ENCODE measurements around the gene NTMT2. TPM values are rescaled to one million over a fixed set of nuclear protein-coding genes. Genes with fewer than 3 reads are reported as not detected.
A peak's percentile ranks its signal among the peaks of the same experiment; 100 is the strongest.

NTMT2 gene
- total RNA-seq, 1 donor: not detected

DNA sequence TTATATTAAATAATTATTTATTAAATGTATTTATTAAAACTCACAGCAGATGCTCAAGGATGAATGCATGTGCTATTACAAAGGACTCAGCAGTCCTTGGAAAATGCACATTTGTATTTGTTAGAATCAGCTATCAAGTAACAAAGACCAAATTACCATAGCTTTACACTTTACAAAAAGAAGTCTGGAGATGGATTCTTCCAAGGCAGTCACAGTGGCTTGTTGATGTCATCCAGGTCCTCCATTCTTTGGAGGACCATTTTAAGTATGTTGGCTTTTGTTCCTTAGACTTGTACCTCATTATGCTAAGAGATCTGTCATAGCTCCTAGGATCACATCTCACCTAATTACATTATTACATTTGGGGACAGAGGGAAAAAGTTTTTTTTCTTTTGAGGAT, 63.4 kb downstream of the NTMT2 start:
- H4K20me1 ChIP-seq (ENCODE audit: insufficient read depth, low read length): no peaks in the 10 kb centered on the region
- no peaks in the 10 kb centered on the region for H3K36me3 ChIP-seq (ENCODE audit: insufficient read depth, low read length)
- H2AFZ ChIP-seq (ENCODE audit: low read length): no peak overlapping the region
- H3K4me3 ChIP-seq (ENCODE audit: insufficient read depth, low read length): no peak overlapping the region
- H3K9me3 ChIP-seq (ENCODE audit: low read depth, low read length): no peaks in the 10 kb centered on the region
- H3K79me2 ChIP-seq (ENCODE audit: insufficient read depth, low read length): no peaks in the 10 kb centered on the region
- TF ChIP-seq, protein P1, sequence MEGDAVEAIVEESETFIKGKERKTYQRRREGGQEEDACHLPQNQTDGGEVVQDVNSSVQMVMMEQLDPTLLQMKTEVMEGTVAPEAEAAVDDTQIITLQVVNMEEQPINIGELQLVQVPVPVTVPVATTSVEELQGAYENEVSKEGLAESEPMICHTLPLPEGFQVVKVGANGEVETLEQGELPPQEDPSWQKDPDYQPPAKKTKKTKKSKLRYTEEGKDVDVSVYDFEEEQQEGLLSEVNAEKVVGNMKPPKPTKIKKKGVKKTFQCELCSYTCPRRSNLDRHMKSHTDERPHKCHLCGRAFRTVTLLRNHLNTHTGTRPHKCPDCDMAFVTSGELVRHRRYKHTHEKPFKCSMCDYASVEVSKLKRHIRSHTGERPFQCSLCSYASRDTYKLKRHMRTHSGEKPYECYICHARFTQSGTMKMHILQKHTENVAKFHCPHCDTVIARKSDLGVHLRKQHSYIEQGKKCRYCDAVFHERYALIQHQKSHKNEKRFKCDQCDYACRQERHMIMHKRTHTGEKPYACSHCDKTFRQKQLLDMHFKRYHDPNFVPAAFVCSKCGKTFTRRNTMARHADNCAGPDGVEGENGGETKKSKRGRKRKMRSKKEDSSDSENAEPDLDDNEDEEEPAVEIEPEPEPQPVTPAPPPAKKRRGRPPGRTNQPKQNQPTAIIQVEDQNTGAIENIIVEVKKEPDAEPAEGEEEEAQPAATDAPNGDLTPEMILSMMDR (IDR thresholded peaks at IDR 0.05; ENCODE audit: extremely low read depth, low read depth, low read length): no peak
- no peak overlapping the region for H3K4me2 ChIP-seq (ENCODE audit: insufficient read depth, low read length)
- no peak for DNase-seq (ENCODE audit: insufficient read length, low spot score, missing footprints)
- H3K4me1 ChIP-seq (ENCODE audit: insufficient read depth, low read length): peaks cover 14% of the 10 kb centered on the region
- no peaks in the 10 kb centered on the region for H3K27me3 ChIP-seq (ENCODE audit: insufficient read depth, low read length)
- H3K27ac ChIP-seq (ENCODE audit: low read depth, low read length): no peak overlapping the region

DNA sequence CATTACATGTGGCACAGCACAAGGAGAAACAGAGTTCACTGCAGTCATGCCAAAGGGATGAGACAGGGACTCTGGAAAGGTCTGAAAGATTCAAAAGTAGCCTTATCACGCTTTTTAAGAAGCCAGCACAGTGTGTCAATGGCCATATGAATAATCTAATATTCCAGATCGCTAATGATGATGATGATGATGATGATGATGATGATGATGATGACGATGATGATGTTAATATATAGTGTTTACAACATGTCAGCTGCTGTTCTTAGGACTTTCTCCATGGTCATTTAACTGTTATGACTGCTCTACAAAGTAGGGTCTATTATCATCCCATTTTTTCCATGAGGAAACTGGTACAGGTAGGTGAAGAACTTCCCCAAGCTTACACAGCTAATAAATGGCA, 64.4 kb downstream of the NTMT2 start:
- Histone ChIP-seq H4K20me1 (ENCODE audit: insufficient read depth, low read length) (no peaks in the 10 kb centered on the region), H3K27me3 (ENCODE audit: insufficient read depth, low read length) (no peaks in the 10 kb centered on the region), H3K27ac (ENCODE audit: low read depth, low read length) (no peak overlapping the region), H3K4me3 (ENCODE audit: insufficient read depth, low read length) (no peak overlapping the region), H3K4me1 (ENCODE audit: insufficient read depth, low read length) (peaks cover 25% of the 10 kb centered on the region), H3K36me3 (ENCODE audit: insufficient read depth, low read length) (no peaks in the 10 kb centered on the region), H3K79me2 (ENCODE audit: insufficient read depth, low read length) (no peaks in the 10 kb centered on the region), H3K4me2 (ENCODE audit: insufficient read depth, low read length) (no peak overlapping the region), H3K9me3 (ENCODE audit: low read depth, low read length) (no peaks in the 10 kb centered on the region), H2AFZ (ENCODE audit: low read length) (no peak overlapping the region)
- TF ChIP-seq, protein P1 (IDR thresholded peaks at IDR 0.05; ENCODE audit: extremely low read depth, low read depth, low read length): no peak
- DNase-seq (ENCODE audit: insufficient read length, low spot score, missing footprints): no peak

- H3K4me1 ChIP-seq (ENCODE audit: insufficient read depth, low read length): peaks cover 30% of the 10 kb centered on the region
- peak overlapping the region; percentile 77 for H2AFZ ChIP-seq (ENCODE audit: low read length)
- peak; percentile 25 for DNase-seq (ENCODE audit: insufficient read length, low spot score, missing footprints)
- no peaks in the 10 kb centered on the region for H3K36me3 ChIP-seq (ENCODE audit: insufficient read depth, low read length)
- H3K4me3 ChIP-seq (ENCODE audit: insufficient read depth, low read length): peak overlapping the region; percentile 50
- TF ChIP-seq, protein P1 (IDR thresholded peaks at IDR 0.05; ENCODE audit: extremely low read depth, low read depth, low read length): no peak
- H3K9me3 ChIP-seq (ENCODE audit: low read depth, low read length): no peaks in the 10 kb centered on the region
- peak overlapping the region; percentile 62 for H3K4me2 ChIP-seq (ENCODE audit: insufficient read depth, low read length)
- H3K79me2 ChIP-seq (ENCODE audit: insufficient read depth, low read length): no peaks in the 10 kb centered on the region
- H3K27ac ChIP-seq (ENCODE audit: low read depth, low read length): peak overlapping the region; percentile 69
- no peaks in the 10 kb centered on the region for H4K20me1 ChIP-seq (ENCODE audit: insufficient read depth, low read length)
- no peaks in the 10 kb centered on the region for H3K27me3 ChIP-seq (ENCODE audit: insufficient read depth, low read length)
Measured at GRCh38 chr1:170213596-170213995, 67.8 kb downstream of the NTMT2 start.

GRCh38 chr1:170214117-170215032, 68.6 kb downstream of the NTMT2 start:
- H3K27me3 ChIP-seq (ENCODE audit: insufficient read depth, low read length): no peaks in the 10 kb centered on the region
- H3K4me3 ChIP-seq (ENCODE audit: insufficient read depth, low read length): peak overlapping the region; percentile 50
- peaks cover 30% of the 10 kb centered on the region for H3K4me1 ChIP-seq (ENCODE audit: insufficient read depth, low read length)
- peak; percentile 36 for DNase-seq (ENCODE audit: insufficient read length, low spot score, missing footprints)
- no peaks in the 10 kb centered on the region for H3K79me2 ChIP-seq (ENCODE audit: insufficient read depth, low read length)
- no peaks in the 10 kb centered on the region for H3K36me3 ChIP-seq (ENCODE audit: insufficient read depth, low read length)
- peak overlapping the region; percentile 69 for H3K27ac ChIP-seq (ENCODE audit: low read depth, low read length)
- no peaks in the 10 kb centered on the region for H4K20me1 ChIP-seq (ENCODE audit: insufficient read depth, low read length)
- peak overlapping the region; percentile 62 for H3K4me2 ChIP-seq (ENCODE audit: insufficient read depth, low read length)
- TF ChIP-seq, protein P1 (IDR thresholded peaks at IDR 0.05; ENCODE audit: extremely low read depth, low read depth, low read length): no peak
- no peaks in the 10 kb centered on the region for H3K9me3 ChIP-seq (ENCODE audit: low read depth, low read length)
- H2AFZ ChIP-seq (ENCODE audit: low read length): peak overlapping the region; percentile 77

Measured in osteoblast (primary cell).